ENCODE results near the gene AFF3. TPM values are rescaled to one million over a fixed set of nuclear protein-coding genes. Genes with fewer than 3 reads are reported as not detected.
"Not testable (repeated sequence)": the region's sequence is repeated elsewhere in the genome, so short reads cannot be mapped to it uniquely, and the experiment has no call there.

Gene AFF3
- total RNA-seq, 6 experiments from 2014 or later: 0.80 to 8.2 (median 6.8) TPM

- Mint-ChIP-seq H3K27me3 (ENCODE audit: insufficient read depth) (peaks cover 34% of the 10 kb centered on the region), H3K4me3 (no peak overlapping the region), H3K27ac (no peak overlapping the region), H3K9me3 (no peaks in the 10 kb centered on the region), H3K36me3 (ENCODE audit: low read depth) (no peaks in the 10 kb centered on the region; the same call in 1 of the 2 replicates), H3K4me1 (ENCODE audit: low read depth) (no peaks in the 10 kb centered on the region)
- no peak for TF ChIP-seq CTCF (IDR thresholded peaks at IDR 0.05)
- no peak for DNase-seq
Measured at GRCh38 chr2:99514357-99514756, 628.0 kb downstream of the AFF3 start.

- Mint-ChIP-seq H3K36me3 (ENCODE audit: low read depth) (no peaks in the 10 kb centered on the region), H3K27me3 (ENCODE audit: insufficient read depth) (peaks cover 35% of the 10 kb centered on the region), H3K9me3 (no peaks in the 10 kb centered on the region), H3K27ac (no peak overlapping the region), H3K4me1 (ENCODE audit: low read depth) (no peaks in the 10 kb centered on the region), H3K4me3 (no peak overlapping the region)
- no peak for TF ChIP-seq CTCF (IDR thresholded peaks at IDR 0.05)
- no peak for DNase-seq
Measured at GRCh38 chr2:99512181-99512591, 630.2 kb downstream of the AFF3 start.

- Mint-ChIP-seq H3K9me3 (no peaks in the 10 kb centered on the region), H3K27me3 (ENCODE audit: insufficient read depth) (peaks cover 33% of the 10 kb centered on the region), H3K4me1 (ENCODE audit: low read depth) (no peaks in the 10 kb centered on the region), H3K27ac (no peak overlapping the region), H3K4me3 (no peak overlapping the region), H3K36me3 (ENCODE audit: low read depth) (no peaks in the 10 kb centered on the region)
- TF ChIP-seq CTCF (IDR thresholded peaks at IDR 0.05): no peak
- DNase-seq: no peak
Measured at GRCh38 chr2:99509387-99509786, 633.0 kb downstream of the AFF3 start.

DNA sequence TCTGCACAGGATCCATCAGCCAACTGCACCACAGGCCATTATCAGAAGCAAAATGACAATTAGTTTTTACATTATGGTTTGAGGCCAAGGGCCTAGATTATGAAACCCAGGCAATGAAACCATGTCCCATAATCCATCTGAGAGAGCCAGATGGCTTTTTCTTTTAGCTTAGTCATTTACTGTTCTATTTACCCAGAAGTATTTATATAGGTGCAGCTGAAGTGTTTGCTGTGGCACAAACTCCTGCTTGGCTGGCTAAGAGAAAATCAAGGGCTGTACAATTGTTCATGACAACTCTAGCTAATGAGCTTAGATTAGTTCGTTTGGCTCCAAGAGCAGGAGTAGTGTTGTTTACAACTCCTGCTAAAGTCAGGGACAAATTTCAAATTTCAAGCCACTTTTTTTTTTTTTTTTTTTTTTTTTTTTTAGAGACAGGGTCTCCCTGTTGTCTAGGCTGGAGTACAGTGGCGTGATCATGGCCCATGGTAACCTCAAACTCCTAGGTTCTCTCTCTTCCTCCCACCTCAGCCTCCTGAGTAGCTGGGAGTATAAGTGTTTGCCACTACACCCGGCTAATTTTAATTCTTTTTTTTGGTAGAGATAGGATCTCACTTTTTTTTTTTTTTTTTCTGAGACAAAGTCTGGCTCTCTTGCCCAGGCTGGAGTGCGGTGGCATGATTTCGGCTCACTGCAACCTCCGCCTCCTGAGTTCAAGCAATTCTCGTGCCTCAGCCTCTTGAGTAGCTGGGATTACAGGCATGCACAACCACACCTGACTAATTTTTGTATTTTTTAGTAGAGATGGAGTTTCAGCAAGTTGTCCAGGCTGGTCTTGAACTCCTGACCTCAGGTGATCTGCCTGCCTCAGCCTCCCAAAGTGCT, 634.2 kb downstream of the AFF3 start:
- Mint-ChIP-seq H3K27ac (no peak overlapping the region), H3K36me3 (ENCODE audit: low read depth) (no peaks in the 10 kb centered on the region), H3K9me3 (no peaks in the 10 kb centered on the region), H3K4me3 (no peak overlapping the region), H3K4me1 (ENCODE audit: low read depth) (no peaks in the 10 kb centered on the region), H3K27me3 (ENCODE audit: insufficient read depth) (peaks cover 23% of the 10 kb centered on the region)
- DNase-seq: no peak
- no peak for TF ChIP-seq CTCF (IDR thresholded peaks at IDR 0.05)

DNA sequence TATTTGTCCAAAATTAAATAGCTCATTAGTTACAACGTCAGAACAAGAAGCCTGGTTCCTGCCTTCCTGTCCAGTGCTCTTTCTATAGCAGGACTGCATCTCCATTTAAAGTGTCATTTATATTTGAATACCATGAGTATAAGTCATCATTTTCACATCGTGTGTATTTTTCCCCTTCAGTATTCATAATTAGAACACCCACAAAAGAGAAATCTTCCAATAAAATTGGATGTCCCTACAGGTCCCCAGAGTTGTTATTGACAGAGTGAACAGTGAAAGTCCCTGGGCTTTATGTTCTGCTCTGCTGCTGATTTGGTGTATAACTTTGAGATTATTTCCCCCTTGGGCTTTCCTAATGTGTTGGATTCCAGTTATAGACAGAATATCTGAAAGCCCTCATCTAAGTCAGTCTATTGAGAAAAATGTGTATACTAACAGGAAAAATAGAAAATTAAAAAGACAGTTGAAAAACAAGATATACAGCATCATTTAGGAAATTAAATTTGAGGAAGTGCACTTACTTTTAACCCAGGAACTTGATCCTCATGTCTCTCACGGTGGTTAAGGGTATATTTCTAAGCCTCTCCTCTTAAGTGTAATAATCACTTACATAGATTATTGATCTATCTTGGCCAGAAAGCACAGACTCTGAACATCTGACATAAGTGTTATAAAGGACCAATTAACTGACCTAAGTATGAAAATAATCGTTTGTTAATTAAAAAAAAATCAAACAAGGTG, 637.4 kb downstream of the AFF3 start:
- no peak overlapping the region for H3K27ac Mint-ChIP-seq
- H3K36me3 Mint-ChIP-seq (ENCODE audit: low read depth): no peaks in the 10 kb centered on the region
- no peak overlapping the region for H3K4me3 Mint-ChIP-seq
- no peaks in the 10 kb centered on the region for H3K9me3 Mint-ChIP-seq
- no peak for TF ChIP-seq CTCF (IDR thresholded peaks at IDR 0.05)
- no peak for DNase-seq
- H3K27me3 Mint-ChIP-seq (ENCODE audit: insufficient read depth): peaks cover 24% of the 10 kb centered on the region
- no peaks in the 10 kb centered on the region for H3K4me1 Mint-ChIP-seq (ENCODE audit: low read depth)

DNA sequence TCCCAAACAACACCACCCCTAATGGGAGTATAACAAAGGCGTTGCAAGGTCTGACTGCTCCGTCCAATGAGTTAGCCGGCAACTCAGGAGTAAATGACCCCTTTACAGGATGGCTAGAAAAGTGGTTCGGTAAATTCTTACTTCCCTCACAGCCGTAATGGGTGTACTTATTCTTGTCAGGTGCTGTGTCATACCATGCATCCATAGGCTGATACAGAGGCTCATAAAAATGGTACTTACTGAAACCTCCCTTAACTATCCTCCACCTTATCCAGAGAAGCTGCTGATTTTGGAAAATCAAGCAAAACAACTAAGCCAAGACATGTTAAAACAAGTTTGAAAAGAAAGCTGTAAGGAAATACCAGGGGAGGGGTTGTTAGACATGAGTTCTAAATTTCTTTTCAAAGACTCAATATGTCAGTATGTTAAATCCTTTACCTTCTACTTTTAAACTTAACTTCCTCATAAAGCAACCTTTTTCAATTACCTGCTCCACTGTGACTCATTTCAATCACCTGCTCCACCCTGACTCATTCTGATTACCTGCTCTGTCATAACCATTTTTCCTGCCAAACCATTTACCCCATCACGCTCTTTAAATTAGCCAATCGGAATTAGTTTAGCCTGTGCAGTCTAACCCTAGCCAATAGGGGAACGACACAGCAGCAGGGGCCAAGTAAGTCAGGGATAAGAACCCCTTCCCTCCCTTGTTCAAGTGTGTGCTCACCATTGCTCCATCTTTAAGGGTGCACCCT, 638.6 kb downstream of the AFF3 start:
- not testable (repeated sequence) for DNase-seq; H3K4me1 Mint-ChIP-seq (ENCODE audit: low read depth); H3K27ac Mint-ChIP-seq; H3K36me3 Mint-ChIP-seq (ENCODE audit: low read depth); H3K9me3 Mint-ChIP-seq; H3K4me3 Mint-ChIP-seq
- H3K27me3 Mint-ChIP-seq (ENCODE audit: insufficient read depth): peaks cover 28% of the 10 kb centered on the region

All from HFFc6 (cell line).